Osteoblast (primary cell): ENCODE results near the gene MAGED1. TPM values are rescaled to one million over a fixed set of nuclear protein-coding genes. Genes with fewer than 3 reads are reported as not detected.

Experiments
- DNase-seq: peaks from one replicate; pipeline ENCODE4 v3.0.0; 2011; ENCODE audit warnings: low spot score, mixed read lengths; ENCODE audit not compliant: insufficient read length; ENCODE audit errors: missing footprints
- H2AFZ ChIP-seq: 2 replicates; pipeline ENCODE4 v1.6.0; 2011; ENCODE audit warnings: mild to moderate bottlenecking, low read length
- H3K27ac ChIP-seq: 2 replicates; pipeline ENCODE4 v1.5.1; 2011; ENCODE audit warnings: mild to moderate bottlenecking, low read depth, low read length, moderate library complexity
- H3K27me3 ChIP-seq: 2 replicates; pipeline ENCODE4 v1.6.0; 2012; ENCODE audit warnings: mild to moderate bottlenecking, control low read depth, inconsistent platforms, low read length, moderate library complexity; ENCODE audit not compliant: insufficient read depth
- H3K36me3 ChIP-seq: 2 replicates; pipeline ENCODE4 v1.5.1; 2011; ENCODE audit warnings: mild to moderate bottlenecking, low read length, control low read depth, moderate library complexity; ENCODE audit not compliant: insufficient read depth
- H3K4me1 ChIP-seq: 2 replicates; pipeline ENCODE4 v1.5.1; 2011; ENCODE audit warnings: mild to moderate bottlenecking, low read length, control low read depth, moderate library complexity; ENCODE audit not compliant: insufficient read depth
- H3K4me2 ChIP-seq: 2 replicates; pipeline ENCODE4 v1.6.0; 2011; ENCODE audit warnings: mild to moderate bottlenecking, low read length; ENCODE audit not compliant: insufficient read depth
- H3K4me3 ChIP-seq: fragments of 200-600 bp; sonication (generic); 3 replicates; pipeline ENCODE4 v1.5.1; 2012; ENCODE audit warnings: mild to moderate bottlenecking, low read length, inconsistent platforms; ENCODE audit not compliant: insufficient read depth
- H3K79me2 ChIP-seq: 2 replicates; pipeline ENCODE4 v1.6.0; 2012; ENCODE audit warnings: mild to moderate bottlenecking, low read length, control low read depth, inconsistent platforms; ENCODE audit not compliant: insufficient read depth
- H3K9me3 ChIP-seq: 2 replicates; pipeline ENCODE4 v1.5.1; 2011; ENCODE audit warnings: low read depth, low read length, control low read depth
- H4K20me1 ChIP-seq: 2 replicates; pipeline ENCODE4 v1.6.0; 2012; ENCODE audit warnings: mild to moderate bottlenecking, low read length, control low read depth; ENCODE audit not compliant: insufficient read depth
- CTCF ChIP-seq: IDR thresholded peaks from 2 replicates; pipeline ENCODE4 v1.5.1; 2011; ENCODE audit warnings: mild to moderate bottlenecking, low read depth, low read length, moderate library complexity; ENCODE audit errors: extremely low read depth
- total RNA-seq: library from RNA; depleted of rRNA; stranded (reverse); fragments of >200 nt; gene quantifications from 2 replicates; pipeline ENCODE4 v1.2.3, GENCODE V29; 2012

MAGED1 gene
- total RNA-seq, 1 donor = 257 TPM

- Histone ChIP-seq H3K4me2 (no peak overlapping the region), H4K20me1 (no peaks in the 10 kb centered on the region), H3K79me2 (no peaks in the 10 kb centered on the region), H3K4me3 (no peak overlapping the region), H3K9me3 (no peaks in the 10 kb centered on the region), H3K27me3 (no peaks in the 10 kb centered on the region), H3K36me3 (no peaks in the 10 kb centered on the region), H3K27ac (no peak overlapping the region), H3K4me1 (peaks cover 2% of the 10 kb centered on the region), H2AFZ (no peak overlapping the region)
- DNase-seq = no peak
- TF ChIP-seq CTCF = no peak
Measured at GRCh38 chrX:51878056-51878455, 15.4 kb upstream of the MAGED1 start.

- H3K27me3 ChIP-seq = no peaks in the 10 kb centered on the region
- H3K27ac ChIP-seq = no peak overlapping the region
- no peak overlapping the region for H3K4me3 ChIP-seq
- no peak overlapping the region for H2AFZ ChIP-seq
- H3K79me2 ChIP-seq = peaks cover 14% of the 10 kb centered on the region
- peaks cover 1% of the 10 kb centered on the region for H4K20me1 ChIP-seq
- H3K4me2 ChIP-seq = no peak overlapping the region
- H3K9me3 ChIP-seq = no peaks in the 10 kb centered on the region
- DNase-seq = no peak
- H3K4me1 ChIP-seq = peaks cover 17% of the 10 kb centered on the region
- no peak for TF ChIP-seq CTCF
- no peaks in the 10 kb centered on the region for H3K36me3 ChIP-seq
Measured at GRCh38 chrX:51889851-51890250, 3.6 kb upstream of the MAGED1 start.

DNA sequence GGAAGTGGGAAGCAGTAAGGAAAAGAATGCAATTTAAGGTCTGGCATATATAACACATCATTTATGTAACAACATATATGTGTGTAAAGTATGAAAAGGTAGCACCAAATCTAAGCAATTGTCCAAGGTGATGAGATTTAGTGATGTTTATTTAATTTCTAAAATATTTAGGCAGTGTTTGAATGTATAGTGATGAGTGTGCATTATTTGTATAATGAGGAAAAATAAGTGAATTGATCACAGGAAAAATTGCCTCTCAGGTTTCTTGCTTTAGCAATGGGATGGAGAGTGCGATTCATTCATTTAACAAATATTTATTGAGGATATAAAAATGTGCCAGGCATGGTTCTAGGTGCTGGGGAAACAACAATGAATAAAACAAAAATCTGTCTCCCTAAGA lies 2.2 kb upstream of the MAGED1 start:
- DNase-seq = no peak
- H3K4me2 ChIP-seq = no peak overlapping the region
- no peak overlapping the region for H3K4me3 ChIP-seq
- H3K9me3 ChIP-seq = no peaks in the 10 kb centered on the region
- no peak for TF ChIP-seq CTCF
- H3K27ac ChIP-seq = peak overlapping the region; percentile 27
- peaks cover 15% of the 10 kb centered on the region for H4K20me1 ChIP-seq
- peaks cover 12% of the 10 kb centered on the region for H3K36me3 ChIP-seq
- peaks cover 21% of the 10 kb centered on the region for H3K4me1 ChIP-seq
- H3K79me2 ChIP-seq = peaks cover 28% of the 10 kb centered on the region
- H3K27me3 ChIP-seq = no peaks in the 10 kb centered on the region
- H2AFZ ChIP-seq = no peak overlapping the region

DNA sequence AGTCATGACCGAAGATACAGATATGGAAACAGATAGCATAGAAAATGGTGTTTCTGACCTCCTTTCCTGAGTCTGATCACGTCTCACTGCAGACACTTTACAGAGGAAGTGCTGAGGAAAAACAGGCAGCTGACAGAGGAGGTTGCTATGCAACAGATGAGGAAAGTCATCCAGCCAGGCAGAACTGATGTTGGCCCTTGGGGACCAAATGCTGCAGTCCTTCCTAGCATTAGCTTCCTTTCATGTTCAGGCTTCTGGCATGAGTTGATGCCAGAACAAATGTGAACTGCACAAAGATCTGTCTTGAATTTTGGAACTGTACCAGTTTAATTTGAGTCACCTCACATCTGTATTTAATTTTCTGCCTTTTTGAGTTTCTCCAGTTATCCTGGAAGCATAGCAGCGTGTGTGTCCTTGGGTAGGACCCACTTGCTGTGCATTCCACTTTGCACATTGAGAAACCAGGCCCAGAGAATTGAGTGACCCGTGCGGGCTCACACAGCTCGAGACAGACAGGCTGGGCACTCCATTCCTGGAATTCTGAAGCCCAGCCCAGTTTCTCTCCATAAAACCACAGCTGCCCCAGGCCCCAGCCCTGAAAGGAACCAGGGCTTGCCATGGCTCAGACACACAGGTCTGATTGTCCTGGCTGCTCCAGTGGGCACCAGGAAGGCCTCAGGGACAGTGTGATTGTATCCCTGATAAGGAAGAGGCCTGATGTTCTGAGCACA lies 1.4 kb upstream of the MAGED1 start:
- no peak for TF ChIP-seq CTCF
- H3K4me2 ChIP-seq = peak overlapping the region; percentile 77

More for the DNA sequence above, 1.4 kb upstream of the MAGED1 start:
- DNase-seq = peak; percentile 11
- Histone ChIP-seq H4K20me1 (peaks cover 23% of the 10 kb centered on the region), H3K36me3 (peaks cover 19% of the 10 kb centered on the region), H3K79me2 (peaks cover 34% of the 10 kb centered on the region), H3K27ac (peak overlapping the region; percentile 68), H3K4me3 (no peak overlapping the region), H2AFZ (no peak overlapping the region), H3K4me1 (peaks cover 24% of the 10 kb centered on the region), H3K27me3 (no peaks in the 10 kb centered on the region), H3K9me3 (no peaks in the 10 kb centered on the region)
